ENCODE results near the gene ANLN. TPM values are rescaled to one million over a fixed set of nuclear protein-coding genes. Genes with fewer than 3 reads are reported as not detected.

The ANLN gene
- total and polyA plus RNA-seq, 9 of the 15 experiments (the other 6 are each of a cell fraction or from before 2014, with no cell fraction given) = 18.1 to 66.2 (median 38.7) TPM

GRCh38 chr7:36390199-36391090 lies 783 bp downstream of the ANLN start:
- peak; percentile 46 for FAIRE-seq
- peak; percentile 85 to 93 (median 88) for DNase-seq (ENCODE audit: extremely low read depth in 1 of 4, low spot score in 3 of 4)
- peak overlapping the region; percentile 98 for H2AFZ ChIP-seq (ENCODE audit: low read depth, low read length)
- H3K4me3 ChIP-seq = peak overlapping the region; percentile 77
- peak overlapping the region; percentile 97 for H3K9ac ChIP-seq (ENCODE audit: insufficient read depth in 1 of 2, low read depth in 2 of 2, low read length in 2 of 2)
- ChIA-PET CTCF (ENCODE audit: low intra/inter-chr PET ratio) (no interaction called here), POLR2A (interaction anchor here (0.6 to 6.9 kb wide), 15 partner anchors 11 to 590 kb away, joined by 3 to 58 read pairs (median 4); partner anchors contain the start of gene SEPTIN7)
- TSS peak; percentile 62 for BruUV-seq (replicated peaks)
- H3K36me3 ChIP-seq (ENCODE audit: control insufficient read depth, insufficient read depth, low read length) = peaks cover 10% of the 10 kb centered on the region; the same call in 2 of the 3 replicates
- H3K4me2 ChIP-seq (ENCODE audit: insufficient read depth, low read length) = peak overlapping the region; percentile 89
- H3K9me3 ChIP-seq (replicated peaks; ENCODE audit: control insufficient read depth, insufficient read depth, low read depth, low read length) = no peaks in the 10 kb centered on the region
- ATAC-seq = peak; percentile 88
- H3K4me1 ChIP-seq (replicated peaks in 1 of 2; ENCODE audit: control insufficient read depth in 2 of 2, insufficient read depth in 2 of 2, low read length in 2 of 2) = peaks cover 23 to 53% of the 10 kb centered on the region in 2 experiments
- peak overlapping the region; percentile 95 for H3K27ac ChIP-seq (ENCODE audit: extremely low read depth, low read depth, low read length)
- WGBS (ENCODE audit: insufficient coverage, low coverage, missing lambda C conversion rate) = under 1% methylated on average over 26 of the region's 26 CpGs
- H3K27me3 ChIP-seq (ENCODE audit: control insufficient read depth in 2 of 2, insufficient read depth in 2 of 2, low read length in 2 of 2) = no peaks in the 10 kb centered on the region
- H3K79me2 ChIP-seq (ENCODE audit: control insufficient read depth, insufficient read depth, low read length) = peaks cover 57% of the 10 kb centered on the region
- H3K9me1 ChIP-seq (ENCODE audit: control insufficient read depth, insufficient read depth, low read length) = no peaks in the 10 kb centered on the region
- peaks cover 9% of the 10 kb centered on the region; the same call in 1 of the 2 replicates for H4K20me1 ChIP-seq (replicated peaks; ENCODE audit: control insufficient read depth, insufficient read depth, low read length)
- intact Hi-C loops (cut with micrococcal nuclease) = no loop called here
- in situ Hi-C loops (cut with MboI) = no loop called here
- TF ChIP-seq SRSF7 (optimal IDR thresholded peaks at IDR 0.05; ENCODE audit: low read depth, low read length) = no peak
- TF ChIP-seq POLR2B (IDR thresholded peaks at IDR 0.05; ENCODE audit: low read depth, partially characterized antibody) = peak; percentile 62
- TF ChIP-seq PHTF2 (CRISPR knock-in tag; IDR thresholded peaks at IDR 0.05) = no peak
- TF ChIP-seq, protein P1, sequence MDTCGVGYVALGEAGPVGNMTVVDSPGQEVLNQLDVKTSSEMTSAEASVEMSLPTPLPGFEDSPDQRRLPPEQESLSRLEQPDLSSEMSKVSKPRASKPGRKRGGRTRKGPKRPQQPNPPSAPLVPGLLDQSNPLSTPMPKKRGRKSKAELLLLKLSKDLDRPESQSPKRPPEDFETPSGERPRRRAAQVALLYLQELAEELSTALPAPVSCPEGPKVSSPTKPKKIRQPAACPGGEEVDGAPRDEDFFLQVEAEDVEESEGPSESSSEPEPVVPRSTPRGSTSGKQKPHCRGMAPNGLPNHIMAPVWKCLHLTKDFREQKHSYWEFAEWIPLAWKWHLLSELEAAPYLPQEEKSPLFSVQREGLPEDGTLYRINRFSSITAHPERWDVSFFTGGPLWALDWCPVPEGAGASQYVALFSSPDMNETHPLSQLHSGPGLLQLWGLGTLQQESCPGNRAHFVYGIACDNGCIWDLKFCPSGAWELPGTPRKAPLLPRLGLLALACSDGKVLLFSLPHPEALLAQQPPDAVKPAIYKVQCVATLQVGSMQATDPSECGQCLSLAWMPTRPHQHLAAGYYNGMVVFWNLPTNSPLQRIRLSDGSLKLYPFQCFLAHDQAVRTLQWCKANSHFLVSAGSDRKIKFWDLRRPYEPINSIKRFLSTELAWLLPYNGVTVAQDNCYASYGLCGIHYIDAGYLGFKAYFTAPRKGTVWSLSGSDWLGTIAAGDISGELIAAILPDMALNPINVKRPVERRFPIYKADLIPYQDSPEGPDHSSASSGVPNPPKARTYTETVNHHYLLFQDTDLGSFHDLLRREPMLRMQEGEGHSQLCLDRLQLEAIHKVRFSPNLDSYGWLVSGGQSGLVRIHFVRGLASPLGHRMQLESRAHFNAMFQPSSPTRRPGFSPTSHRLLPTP (IDR thresholded peaks at IDR 0.05; ENCODE audit: borderline replicate concordance, extremely low read depth, insufficient read length) = no peak
- TF ChIP-seq ZBTB17 (CRISPR knock-in tag; IDR thresholded peaks at IDR 0.05) = peak; percentile 62; the same call in 1 of the 2 replicates
- TF ChIP-seq CHD1 (IDR thresholded peaks at IDR 0.05; ENCODE audit: low read length) = peak; percentile 33
- TF ChIP-seq YY1 (IDR thresholded peaks at IDR 0.05; ENCODE audit: borderline replicate concordance in 1 of 3, control insufficient read depth in 1 of 3, extremely low read depth in 1 of 3, insufficient read depth in 3 of 3, insufficient read length in 1 of 3, insufficient replicate concordance in 2 of 3, low read depth in 1 of 3, low read length in 2 of 3) = peak in 1 of 3 experiments; percentile 27
- TF ChIP-seq TCF7L2 (IDR thresholded peaks at IDR 0.05; ENCODE audit: low read depth, low read length) = no peak
- TF ChIP-seq KDM2B (CRISPR knock-in tag; IDR thresholded peaks at IDR 0.05) = no peak
- peak; percentile 64 for TF ChIP-seq GABPB1 (CRISPR knock-in tag; IDR thresholded peaks at IDR 0.05)
- no peak for TF ChIP-seq SMARCA4 (IDR thresholded peaks at IDR 0.05)
- TF ChIP-seq NR1H2 (CRISPR knock-in tag; IDR thresholded peaks at IDR 0.05) = peak; percentile 80; the same call in 1 of the 2 replicates
- no peak for TF ChIP-seq TRIM24 (IDR thresholded peaks at IDR 0.05)
- 0 out of 4 replicates have a peak, but pooled peaks of 1 of the 2 experiments have one; percentile 22 for TF ChIP-seq ARNT (IDR thresholded peaks at IDR 0.05)
- peak; percentile 99 for TF ChIP-seq HNRNPLL (IDR thresholded peaks at IDR 0.05; ENCODE audit: low read depth, low read length, poor library complexity, severe bottlenecking)
- TF ChIP-seq HSF4 (CRISPR knock-in tag; IDR thresholded peaks at IDR 0.05; ENCODE audit: borderline replicate concordance) = no peak
- no peak for TF ChIP-seq ZFPM2 (CRISPR knock-in tag; IDR thresholded peaks at IDR 0.05)
- TF ChIP-seq ETV5 (CRISPR knock-in tag; IDR thresholded peaks at IDR 0.05; ENCODE audit: low read depth) = no peak; the same call in 1 of the 2 replicates
- no peak for TF ChIP-seq POLR2AphosphoS2 (IDR thresholded peaks at IDR 0.05; ENCODE audit: low read length)
- no peak for TF ChIP-seq ZNF354B (CRISPR knock-in tag; IDR thresholded peaks at IDR 0.05)
